ENCODE results near the gene ZBBX. TPM values are rescaled to one million over a fixed set of nuclear protein-coding genes. Genes with fewer than 3 reads are reported as not detected.

The ZBBX gene
- total and polyA plus RNA-seq, 2 of the 8 experiments (the other 6 are each of a cell fraction or from before 2014, with no cell fraction given): 0.17 to 0.84 TPM

DNA sequence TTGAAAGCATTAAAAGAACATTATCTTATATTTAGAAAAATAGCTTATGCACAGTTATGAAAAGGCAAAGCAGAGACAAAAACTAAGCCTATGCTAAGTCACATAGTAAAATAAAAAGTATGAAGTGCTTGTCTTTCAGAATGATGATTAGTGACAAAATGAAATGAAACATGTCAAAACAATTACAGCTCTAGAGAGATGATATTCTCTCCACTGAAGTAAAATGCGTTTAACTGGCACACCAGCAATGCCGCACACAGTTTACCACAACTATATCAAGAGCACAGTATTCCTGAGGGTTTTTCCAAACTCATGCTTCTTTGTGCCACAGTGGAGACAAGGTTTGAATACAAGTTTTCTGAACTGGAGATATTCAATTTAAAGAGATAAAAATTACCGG lies 2.1 kb upstream of the ZBBX start:
- FAIRE-seq (no peak), DNase-seq (ENCODE audit: low read depth in 1 of 2, low spot score in 2 of 2) (no peak)
- no peak overlapping the region for H3K4me2 ChIP-seq (ENCODE audit: insufficient read depth in 1 of 2, low read depth in 2 of 2, low read length in 2 of 2)
- H2BK120ac ChIP-seq (replicated peaks; ENCODE audit: low read depth, low read length): no peak overlapping the region
- H3K27me3 ChIP-seq (replicated peaks in 1 of 4; ENCODE audit: control insufficient read depth in 3 of 4, extremely low read depth in 1 of 4, insufficient read depth in 3 of 4, low read length in 3 of 4): no peaks in the 10 kb centered on the region
- H2BK20ac ChIP-seq (ENCODE audit: low read length): no peak overlapping the region
- no peak overlapping the region for H3K56ac ChIP-seq (replicated peaks; ENCODE audit: insufficient read length, low read depth, low read length)
- no peaks in the 10 kb centered on the region for H3K79me2 ChIP-seq (ENCODE audit: control insufficient read depth in 1 of 2, insufficient read depth in 2 of 2, low read length in 2 of 2)
- H2BK15ac ChIP-seq (ENCODE audit: low read length): no peak overlapping the region
- no peak overlapping the region for H4K91ac ChIP-seq (replicated peaks; ENCODE audit: insufficient read length, low read length)
- no peak overlapping the region for H2BK5ac ChIP-seq (ENCODE audit: low read depth, low read length)
- H3K27ac ChIP-seq (ENCODE audit: low read depth, low read length): no peak overlapping the region
- no peak overlapping the region for H2AK5ac ChIP-seq (ENCODE audit: low read depth, low read length)
- CTCF ChIA-PET (ENCODE audit: partially characterized antibody): interaction anchor here (0.6 to 2.5 kb wide), 6 partner anchors 9 to 658 kb away, joined by 3 to 8 read pairs (median 4); no protein-coding TSS in a partner anchor
- H4K8ac ChIP-seq (ENCODE audit: extremely low read depth, insufficient read depth, low read length): no peak overlapping the region
- H3K4me1 ChIP-seq (replicated peaks in 1 of 4; ENCODE audit: control insufficient read depth in 3 of 4, insufficient read depth in 4 of 4, low read length in 3 of 4): no peaks in the 10 kb centered on the region
- POLR2A ChIA-PET (ENCODE audit: partially characterized antibody): no interaction called here
- H4K20me1 ChIP-seq (replicated peaks in 1 of 2; ENCODE audit: control insufficient read depth in 1 of 2, insufficient read depth in 2 of 2, low read length in 2 of 2): no peaks in the 10 kb centered on the region
- H2BK12ac ChIP-seq (ENCODE audit: low read depth, low read length): no peak overlapping the region
- no peaks in the 10 kb centered on the region for H3K9me3 ChIP-seq (ENCODE audit: insufficient read depth in 2 of 2, low read depth in 1 of 2, low read length in 1 of 2)
- H3K4me3 ChIP-seq (ENCODE audit: extremely low read depth in 1 of 4, insufficient read depth in 2 of 4, low read depth in 3 of 4, low read length in 4 of 4): no peak overlapping the region
- H3K14ac ChIP-seq (ENCODE audit: insufficient read length): no peak overlapping the region
- H3K36me3 ChIP-seq (ENCODE audit: control insufficient read depth in 2 of 4, insufficient read depth in 4 of 4, low read length in 3 of 4): no peaks in the 10 kb centered on the region
- 96% methylated on average over 3 of the region's 3 CpGs; no CpG with 5 or more reads in 1 of the 2 experiments for WGBS, 2 experiments (ENCODE audit: extremely low coverage in 1 of 2, insufficient coverage in 1 of 2, insufficient read length in 1 of 2, insufficient replicate concordance in 2 of 2, low coverage in 1 of 2, low lambda C conversion rate in 2 of 2, missing lambda C conversion rate in 1 of 2)
- H2AFZ ChIP-seq (ENCODE audit: low read length): no peak overlapping the region
- no peak overlapping the region for H3K23ac ChIP-seq (ENCODE audit: insufficient read length)
- no peak overlapping the region for H4K5ac ChIP-seq (ENCODE audit: insufficient read length, low read depth, low read length)
- no peak overlapping the region for H3K18ac ChIP-seq (ENCODE audit: extremely low read depth, low read length)
- no peaks in the 10 kb centered on the region for H3K79me1 ChIP-seq (ENCODE audit: low read depth, low read length)
- H3K4ac ChIP-seq (replicated peaks; ENCODE audit: insufficient read length, low read depth, low read length): no peak overlapping the region
- no peak overlapping the region for H3K9ac ChIP-seq (replicated peaks in 1 of 4; ENCODE audit: extremely low read depth in 1 of 4, low read depth in 3 of 4, low read length in 3 of 4)
- no peaks in the 10 kb centered on the region; the same call in 1 of the 2 replicates for H3K23me2 ChIP-seq (ENCODE audit: low read depth, low read length)
- TF ChIP-seq SAP30 (IDR thresholded peaks at IDR 0.05; ENCODE audit: insufficient read depth, insufficient replicate concordance, low read length) (no peak), POLR2A (IDR thresholded peaks at IDR 0.05; ENCODE audit: control extremely low read depth in 1 of 2, low read depth in 2 of 2, low read length in 2 of 2) (no peak), JUND (IDR thresholded peaks at IDR 0.05; ENCODE audit: low read length) (no peak), RFX5 (IDR thresholded peaks at IDR 0.05; ENCODE audit: borderline replicate concordance, low read depth, low read length) (no peak), YY1 (IDR thresholded peaks at IDR 0.05; ENCODE audit: low read depth, low read length) (no peak), BCL11A (IDR thresholded peaks at IDR 0.05; ENCODE audit: low read depth in 2 of 2, low read length in 2 of 2) (no peak), POLR2AphosphoS5 (IDR thresholded peaks at IDR 0.05; ENCODE audit: low read depth, low read length) (no peak), SIRT6 (IDR thresholded peaks at IDR 0.05; ENCODE audit: low read length) (no peak), TEAD4 (IDR thresholded peaks at IDR 0.05; ENCODE audit: low read depth, low read length) (no peak), KDM5A (IDR thresholded peaks at IDR 0.05; ENCODE audit: low read length) (no peak), CBX5 (IDR thresholded peaks at IDR 0.05; ENCODE audit: low read depth, low read length) (no peak), FOSL1 (IDR thresholded peaks at IDR 0.05; ENCODE audit: insufficient read depth, low read depth, low read length) (no peak), POU5F1 (IDR thresholded peaks at IDR 0.05; ENCODE audit: low read depth, low read length) (no peak), MAFK (IDR thresholded peaks at IDR 0.05; ENCODE audit: low read depth, low read length) (no peak), PHF8 (conservative IDR thresholded peaks at IDR 0.05; ENCODE audit: low read depth, low read length) (no peak), SP1 (IDR thresholded peaks at IDR 0.05; ENCODE audit: low read depth, low read length) (no peak), CTBP2 (IDR thresholded peaks at IDR 0.05; ENCODE audit: borderline replicate concordance, insufficient read depth, insufficient read length, low read length) (no peak)
